ENCODE results near the gene CTBP1.

DNA sequence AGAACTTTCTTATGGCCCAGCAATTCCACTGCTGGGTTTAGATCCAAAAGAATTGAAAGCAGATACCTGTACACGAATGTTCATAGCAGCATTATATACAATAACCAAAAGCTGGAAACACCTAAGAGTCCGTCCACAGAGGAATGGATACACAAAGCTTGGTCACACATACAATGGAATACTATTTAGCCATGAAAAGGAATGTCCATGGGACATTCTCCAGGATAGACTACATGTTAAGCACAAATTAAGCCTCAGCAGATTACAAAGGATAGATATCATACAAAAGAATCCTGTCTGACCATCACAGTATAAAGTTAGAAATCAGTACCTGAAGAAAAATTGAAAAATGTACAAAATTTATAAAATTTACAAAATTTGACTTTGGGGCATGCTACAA lies 28.1 kb upstream of the CTBP1 start:
- TF ChIP-seq POLR2AphosphoS5 (IDR thresholded peaks at IDR 0.05; ENCODE audit: low read depth, low read length) (no peak), POLR2A (IDR thresholded peaks at IDR 0.05; ENCODE audit: low read depth, low read length) (no peak), TAF1 (IDR thresholded peaks at IDR 0.05; ENCODE audit: borderline replicate concordance, low read depth, low read length) (no peak)

Measured in GM12892 (cell line).